Diencephalon (tissue), 1 donor: ENCODE measurements around the gene SMIM35. TPM values are rescaled to one million over a fixed set of nuclear protein-coding genes. Genes with fewer than 3 reads are reported as not detected.

Experiments used
- total RNA-seq: library from RNA; depleted of rRNA; stranded (reverse); fragments of >200 nt; gene quantifications from one replicate; pipeline ENCODE4 v1.2.3, GENCODE V29; 2014

The SMIM35 gene
- total RNA-seq = under 0.01 TPM

GRCh38 chr11:118086913-118087768 is at the start of gene SMIM35:
TSS of gene SMIM35 (minus strand) at chr11:118086963. CDS start at chr11:118086757, 206 bp downstream.

GRCh38 chr11:118076754-118077281 is 9.9 kb downstream of the SMIM35 start, which contains the start of gene TMPRSS4:
TSS of gene TMPRSS4 (plus strand) at chr11:118077078. CDS start at chr11:118077303, 225 bp downstream.

GRCh38 chr11:117985953-117986887 is 100.5 kb downstream of the SMIM35 start, which contains the start of gene IL10RA:
TSS of gene IL10RA (plus strand) at chr11:117986394. CDS start at chr11:117986468, 74 bp downstream.

Other genes starting within 250 kb of the SMIM35 start
- gene FXYD6, start 210.3 kb downstream of the SMIM35 start, total RNA-seq = 164 TPM
- gene TMPRSS13, start 157.6 kb downstream of the SMIM35 start, total RNA-seq = 0.23 TPM
- 3.7 TPM for gene IL10RA, start 100.6 kb downstream of the SMIM35 start, total RNA-seq
- gene TMPRSS4, start 9.9 kb downstream of the SMIM35 start, total RNA-seq = not detected
- gene SCN4B, start 65.9 kb upstream of the SMIM35 start, total RNA-seq = 14.5 TPM
- 15.0 TPM for gene SCN2B, start 89.7 kb upstream of the SMIM35 start, total RNA-seq
- gene JAML, start 138.0 kb upstream of the SMIM35 start, total RNA-seq = 0.92 TPM
- 2.8 TPM for gene MPZL3, start 165.4 kb upstream of the SMIM35 start, total RNA-seq
- 1.2 TPM for gene MPZL2, start 177.3 kb upstream of the SMIM35 start, total RNA-seq
- gene CD3E, start 217.8 kb upstream of the SMIM35 start, total RNA-seq = not detected